ENCODE results near the gene GDF11.

GDF11 gene

DNA sequence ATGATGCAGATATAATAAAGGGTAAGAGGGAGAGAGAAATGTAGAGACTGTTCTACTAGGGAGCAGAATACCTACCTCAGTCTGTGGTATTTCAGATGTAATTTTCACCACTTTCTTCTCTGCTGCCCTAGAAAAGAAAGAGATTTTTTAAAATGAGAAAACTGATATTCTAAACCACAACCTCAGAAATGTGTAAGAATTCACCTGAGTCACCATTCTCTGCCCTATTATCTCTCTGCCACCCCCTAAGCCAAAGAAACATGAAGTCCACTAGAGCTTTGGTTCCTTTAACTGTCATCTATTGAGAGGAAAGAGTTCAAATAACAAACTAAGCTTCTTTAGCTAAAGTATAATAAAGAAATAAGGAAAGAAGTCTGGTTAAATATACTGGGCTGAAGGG is 53.0 kb downstream of the GDF11 start:
- DNase-seq (ENCODE audit: low read depth) = no peak

DNA sequence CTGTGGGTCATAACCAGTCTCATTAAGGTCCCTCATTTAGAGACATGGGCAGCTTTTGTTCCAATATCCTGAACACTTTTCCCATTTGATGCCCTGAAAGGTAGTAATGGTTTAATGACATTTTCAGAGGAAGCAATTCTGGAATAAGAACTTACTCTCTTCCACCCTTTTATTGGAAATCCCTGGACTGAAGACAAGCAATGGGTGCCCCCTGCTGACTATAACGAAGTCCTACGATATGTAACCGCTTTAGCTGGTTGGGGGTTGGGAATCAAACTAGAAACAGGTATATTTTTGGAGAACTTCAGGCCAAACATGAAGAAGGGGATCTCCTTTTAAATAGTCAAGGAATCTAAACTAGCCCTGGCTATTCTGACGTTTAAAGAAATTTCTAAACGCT is 54.1 kb downstream of the GDF11 start:
- no peak for DNase-seq (ENCODE audit: low read depth)

DNA sequence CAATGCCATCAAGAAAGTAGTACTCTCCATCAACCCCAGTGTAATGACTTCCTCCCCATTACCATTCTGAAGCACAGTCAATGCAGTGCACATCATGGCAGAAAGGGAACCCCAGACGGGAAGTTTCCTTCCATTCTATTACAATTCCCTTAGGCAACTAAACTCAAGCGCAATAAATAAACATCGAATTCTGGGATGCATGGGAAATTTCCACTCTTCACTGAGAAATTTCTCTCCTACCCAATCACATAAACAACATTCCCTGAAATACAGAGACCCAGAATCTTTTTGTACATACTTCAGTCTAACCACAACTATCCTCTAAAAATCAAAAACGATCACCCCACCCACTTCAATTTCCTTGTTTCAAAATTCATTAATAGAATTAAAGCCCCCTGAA is 54.6 kb downstream of the GDF11 start:
- no peak for DNase-seq (ENCODE audit: low read depth)

Data from activated T-cell treated with anti-CD3 and anti-CD28 coated beads for 48 hours (primary cell).